Glutamatergic neuron (in vitro differentiated cells): ENCODE results near the gene PRKCE. TPM values are rescaled to one million over a fixed set of nuclear protein-coding genes. Genes with fewer than 3 reads are reported as not detected.

ENCODE experiments used
- DNase-seq: peaks from one replicate; pipeline ENCODE4 v3.0.0; 2022
- H3K27ac Mint-ChIP-seq: one replicate; pipeline ENCODE4 v1.8.0; 2020; ENCODE audit warnings: mild to moderate bottlenecking, mixed read lengths, inconsistent platforms; ENCODE audit not compliant: unreplicated experiment
- H3K27me3 Mint-ChIP-seq: one replicate; pipeline ENCODE4 v1.8.0; 2020; ENCODE audit warnings: mild to moderate bottlenecking, moderate library complexity, mixed read lengths, inconsistent platforms; ENCODE audit not compliant: unreplicated experiment
- H3K36me3 Mint-ChIP-seq: one replicate; pipeline ENCODE4 v1.8.0; 2020; ENCODE audit warnings: mild to moderate bottlenecking, mixed read lengths, inconsistent platforms; ENCODE audit not compliant: unreplicated experiment
- H3K4me1 Mint-ChIP-seq: one replicate; pipeline ENCODE4 v1.8.0; 2020; ENCODE audit warnings: mild to moderate bottlenecking, low read depth, mixed read lengths, inconsistent platforms; ENCODE audit not compliant: unreplicated experiment
- H3K4me3 Mint-ChIP-seq: one replicate; pipeline ENCODE4 v1.8.0; 2020; ENCODE audit warnings: mild to moderate bottlenecking, mixed read lengths, inconsistent platforms; ENCODE audit not compliant: unreplicated experiment
- H3K9me3 Mint-ChIP-seq: one replicate; pipeline ENCODE4 v1.8.0; 2020; ENCODE audit warnings: mild to moderate bottlenecking, moderate library complexity, mixed read lengths, inconsistent platforms; ENCODE audit not compliant: unreplicated experiment
- CTCF ChIP-seq: fragments of 200-600 bp; sonication (generic); IDR thresholded peaks from one replicate; pipeline ENCODE4 v1.5.0; 2021; ENCODE audit not compliant: partially characterized antibody, unreplicated experiment
- total RNA-seq: library from RNA; stranded (reverse); fragmentation: NEBNext Ultra II Directional; extraction: Animal tissue kit (Norgen Biotek cat#: 25700); gene quantifications from one replicate; pipeline ENCODE4 v1.2.1, GENCODE V29; 2021; ENCODE audit not compliant: unreplicated experiment

Gene PRKCE
- total RNA-seq, 1 donor from 2014 or later: 74.8 TPM

- H3K27ac Mint-ChIP-seq: no peak overlapping the region
- TF ChIP-seq CTCF: no peak
- no peak for DNase-seq
- H3K27me3 Mint-ChIP-seq: peaks cover 2% of the 10 kb centered on the region
- H3K9me3 Mint-ChIP-seq: no peaks in the 10 kb centered on the region
- H3K36me3 Mint-ChIP-seq: peaks cover 16% of the 10 kb centered on the region
- H3K4me1 Mint-ChIP-seq: no peaks in the 10 kb centered on the region
- H3K4me3 Mint-ChIP-seq: no peak overlapping the region
These were observed 349.2 kb downstream of the PRKCE start for GRCh38 chr2:46000660-46001059.

- no peak for TF ChIP-seq CTCF
- H3K27me3 Mint-ChIP-seq: peaks cover 2% of the 10 kb centered on the region
- no peak overlapping the region for H3K27ac Mint-ChIP-seq
- no peak for DNase-seq
- peaks cover 16% of the 10 kb centered on the region for H3K36me3 Mint-ChIP-seq
- no peaks in the 10 kb centered on the region for H3K9me3 Mint-ChIP-seq
- no peak overlapping the region for H3K4me3 Mint-ChIP-seq
- no peaks in the 10 kb centered on the region for H3K4me1 Mint-ChIP-seq
These were observed 349.8 kb downstream of the PRKCE start for GRCh38 chr2:46001290-46001689.

- no peak overlapping the region for H3K4me3 Mint-ChIP-seq
- TF ChIP-seq CTCF: no peak
These were observed 350.4 kb downstream of the PRKCE start for GRCh38 chr2:46001741-46002506.

GRCh38 chr2:46002507-46002883 lies 351.0 kb downstream of the PRKCE start:
- Mint-ChIP-seq H3K4me3 (no peak overlapping the region), H3K27me3 (peaks cover 2% of the 10 kb centered on the region), H3K4me1 (no peaks in the 10 kb centered on the region), H3K9me3 (peaks cover 3% of the 10 kb centered on the region), H3K36me3 (peaks cover 16% of the 10 kb centered on the region), H3K27ac (no peak overlapping the region)
- DNase-seq: no peak
- TF ChIP-seq CTCF: no peak

More at GRCh38 chr2:46001741-46002506, 350.4 kb downstream of the PRKCE start:
- Mint-ChIP-seq H3K27ac (no peak overlapping the region), H3K27me3 (peaks cover 2% of the 10 kb centered on the region), H3K4me1 (no peaks in the 10 kb centered on the region), H3K36me3 (peaks cover 16% of the 10 kb centered on the region), H3K9me3 (no peaks in the 10 kb centered on the region)
- DNase-seq: no peak

- H3K9me3 Mint-ChIP-seq: peaks cover 3% of the 10 kb centered on the region
- peaks cover 16% of the 10 kb centered on the region for H3K36me3 Mint-ChIP-seq
- no peak overlapping the region for H3K27ac Mint-ChIP-seq
- DNase-seq: no peak
- no peaks in the 10 kb centered on the region for H3K4me1 Mint-ChIP-seq
- no peak for TF ChIP-seq CTCF
- H3K4me3 Mint-ChIP-seq: no peak overlapping the region
- H3K27me3 Mint-ChIP-seq: peaks cover 2% of the 10 kb centered on the region
These were observed 351.5 kb downstream of the PRKCE start for GRCh38 chr2:46002947-46003346.
